SHP77 treated with DMSO at 0.1 percent for 48 hours (cell line): Measurements from ENCODE around the gene ST6GALNAC3.
"Not testable (repeated sequence)": the region's sequence is repeated elsewhere in the genome, so short reads cannot be mapped to it uniquely, and the experiment has no call there.

Experiments used
- DNase-seq: peaks from one replicate; lab custom pipeline; 2025; lab: John Stamatoyannopoulos, UW

Gene ST6GALNAC3

DNA sequence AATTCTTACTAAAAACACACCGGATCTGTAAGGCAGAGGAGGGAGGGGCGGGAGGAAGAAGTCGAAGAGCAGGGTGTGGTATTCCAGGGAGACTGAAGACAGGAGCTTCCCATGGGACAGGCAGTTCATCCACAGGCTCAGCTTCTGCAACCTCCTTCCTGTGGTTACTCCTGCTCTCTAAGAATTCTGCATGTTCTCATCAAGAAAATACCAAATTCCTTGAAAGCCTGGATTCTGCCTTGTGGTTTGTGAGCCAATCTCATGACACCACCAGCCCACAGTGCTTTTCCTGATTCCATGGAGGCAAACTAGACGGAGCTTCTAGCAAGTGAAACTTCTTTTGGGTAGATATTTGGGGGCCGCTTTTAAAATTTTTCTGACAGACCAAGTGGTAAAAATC, 1.1 kb upstream of the ST6GALNAC3 start:
- DNase-seq: no peak

DNA sequence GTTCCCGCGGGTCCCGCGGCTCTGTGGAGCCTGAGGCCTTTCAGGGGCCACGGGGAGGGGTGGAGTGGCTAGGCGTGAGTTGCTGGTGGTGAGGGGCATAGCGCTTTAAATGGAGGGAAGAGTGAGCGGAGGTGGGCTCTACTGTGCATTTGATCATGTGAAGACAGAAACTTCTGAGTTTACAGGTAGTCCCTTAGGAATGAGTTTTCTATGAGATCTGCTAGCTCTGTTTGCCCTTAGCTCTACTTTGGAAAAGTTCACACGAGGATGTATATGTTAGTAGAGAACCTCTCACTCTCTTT, 593 bp downstream of the ST6GALNAC3 start:
- no peak for DNase-seq

GRCh38 chr1:76075877-76076276, 1.3 kb downstream of the ST6GALNAC3 start:
- DNase-seq: no peak

GRCh38 chr1:76079475-76080227, 5.1 kb downstream of the ST6GALNAC3 start:
- DNase-seq: no peak

- no peak for DNase-seq
Observed at GRCh38 chr1:76080552-76081079, 6.1 kb downstream of the ST6GALNAC3 start.

DNA sequence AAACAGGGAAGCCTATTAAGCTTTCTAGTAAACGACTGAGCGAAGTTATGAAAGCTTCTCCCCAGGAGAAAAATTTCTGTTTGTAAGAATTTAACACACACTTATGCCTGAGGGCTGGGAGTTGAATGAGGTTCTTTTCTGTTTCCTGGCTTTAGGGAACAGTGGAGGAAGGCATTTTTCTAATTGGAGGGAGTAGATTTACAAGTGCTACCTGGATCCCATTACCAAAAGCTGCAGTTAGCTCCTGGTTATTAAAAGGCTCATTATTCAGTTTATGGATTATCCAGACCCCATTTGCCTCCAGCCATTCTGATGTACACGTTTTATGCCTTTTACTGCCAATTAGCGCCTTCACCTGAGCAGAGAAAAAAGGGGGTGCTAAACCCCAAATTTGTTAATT, 7.5 kb downstream of the ST6GALNAC3 start:
- no peak for DNase-seq

DNA sequence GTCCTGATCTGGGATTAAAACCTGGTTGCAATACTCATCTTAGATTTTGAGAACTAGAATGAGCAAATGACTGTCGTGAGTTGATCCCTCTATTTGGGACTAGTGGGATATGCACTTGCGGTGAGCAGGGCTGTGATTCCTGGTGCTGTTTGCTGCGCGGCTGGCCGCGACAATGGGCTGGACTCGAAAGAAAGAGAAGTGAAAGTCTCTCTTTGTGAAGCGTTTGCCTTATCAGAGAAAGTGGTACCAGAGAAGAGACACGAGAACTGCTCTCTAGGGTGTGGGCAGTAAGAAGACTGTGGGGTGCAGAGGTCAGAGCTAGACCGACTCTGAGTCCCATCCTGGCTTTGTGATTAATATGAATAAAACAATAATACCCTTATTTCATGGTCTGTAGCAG, 8.6 kb downstream of the ST6GALNAC3 start:
- DNase-seq: no peak

DNA sequence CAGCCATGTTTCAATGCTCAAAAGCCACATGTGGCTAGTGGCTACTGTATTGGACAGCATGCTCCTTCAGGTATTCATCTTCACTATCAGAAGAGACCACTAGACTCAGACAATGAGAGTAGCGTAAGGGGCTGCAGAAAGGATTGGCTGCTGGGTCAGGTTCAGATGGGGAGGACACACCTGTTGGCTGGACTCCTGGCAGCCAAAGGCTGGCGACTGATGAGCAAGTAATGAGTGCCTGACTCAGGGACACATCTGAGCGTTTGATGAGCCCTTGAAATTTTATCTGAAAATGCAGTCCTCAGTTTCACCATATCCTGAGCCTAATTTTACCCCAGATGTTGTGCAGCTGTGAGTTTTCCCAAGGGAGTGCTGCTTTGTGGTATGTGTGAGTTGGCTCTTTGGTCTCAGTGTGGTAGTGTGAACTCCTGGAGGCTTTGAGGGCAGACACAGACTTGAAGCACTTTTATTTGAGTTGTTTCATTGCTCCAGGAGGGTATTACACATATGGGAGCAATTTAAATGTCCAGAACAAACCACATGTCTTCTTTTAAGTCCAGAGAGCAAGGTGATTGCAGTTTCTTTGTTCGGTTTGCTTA, 9.6 kb downstream of the ST6GALNAC3 start:
- no peak for DNase-seq

DNA sequence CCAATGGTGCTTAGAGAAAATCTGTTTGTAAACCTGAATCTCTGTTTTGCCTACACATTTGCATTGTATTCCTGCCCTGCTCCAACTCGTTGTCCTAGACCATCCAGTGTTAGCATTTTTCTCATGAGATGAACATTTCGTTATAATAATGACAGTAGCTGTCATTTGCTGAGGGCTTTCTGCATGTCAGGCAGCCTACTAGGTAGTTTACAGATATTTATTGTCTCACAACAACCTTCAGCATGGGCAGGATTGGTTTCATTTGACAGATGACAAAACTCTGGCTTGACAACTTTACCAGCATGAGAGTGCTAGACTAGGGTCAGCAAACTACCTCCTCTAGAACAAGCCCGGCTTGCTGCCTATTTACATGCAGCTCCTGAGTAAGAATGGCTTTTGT, 10.1 kb downstream of the ST6GALNAC3 start:
- DNase-seq: no peak

- DNase-seq: no peak
Observed at GRCh38 chr1:76086109-76086508, 11.6 kb downstream of the ST6GALNAC3 start.

DNA sequence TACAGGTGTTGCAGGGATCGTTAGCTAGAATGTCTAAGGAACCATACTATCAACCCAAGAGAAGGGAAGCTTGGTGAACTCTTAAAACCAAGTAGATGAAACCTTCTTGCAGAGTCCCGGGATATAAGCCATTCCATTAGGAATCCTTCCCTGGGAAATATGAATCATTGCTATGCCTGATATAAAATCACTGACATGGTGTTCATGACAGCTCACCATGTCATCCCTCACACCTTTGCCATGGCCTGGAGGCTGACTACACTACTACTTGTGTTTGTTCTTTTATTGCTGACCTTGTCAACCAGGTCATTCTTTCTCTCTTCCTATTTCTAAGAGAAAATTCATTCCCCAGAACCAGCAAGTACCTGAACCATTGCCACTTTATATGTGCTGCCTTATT, 12.1 kb downstream of the ST6GALNAC3 start:
- no peak for DNase-seq

- no peak for DNase-seq
Observed at GRCh38 chr1:76090283-76091203, 16.0 kb downstream of the ST6GALNAC3 start.

- no peak for DNase-seq
Observed at GRCh38 chr1:76092812-76093211, 18.3 kb downstream of the ST6GALNAC3 start.

- no peak for DNase-seq
Observed at GRCh38 chr1:76093522-76094312, 19.2 kb downstream of the ST6GALNAC3 start.

DNA sequence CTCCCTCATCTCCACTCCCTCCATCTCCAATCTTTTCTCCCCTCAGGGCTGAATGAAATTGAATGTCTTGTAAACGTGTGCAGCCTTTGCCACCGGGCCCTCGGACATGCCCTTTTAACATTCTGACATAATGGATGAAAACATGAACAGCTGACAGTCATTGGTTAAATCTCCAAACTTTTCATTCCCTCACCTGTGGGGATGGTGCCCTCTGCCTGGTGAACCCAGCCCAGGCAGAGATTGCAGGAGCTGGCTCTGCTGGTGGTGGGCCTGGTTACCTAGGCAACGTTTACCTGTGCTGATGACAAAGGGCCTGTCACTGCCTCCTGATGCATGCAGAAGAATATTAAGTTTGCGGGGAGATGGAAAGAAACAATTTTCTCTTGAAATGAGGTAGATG, 21.3 kb downstream of the ST6GALNAC3 start:
- no peak for DNase-seq

- DNase-seq: not testable (repeated sequence)
Observed at GRCh38 chr1:76097064-76097463, 22.5 kb downstream of the ST6GALNAC3 start.

DNA sequence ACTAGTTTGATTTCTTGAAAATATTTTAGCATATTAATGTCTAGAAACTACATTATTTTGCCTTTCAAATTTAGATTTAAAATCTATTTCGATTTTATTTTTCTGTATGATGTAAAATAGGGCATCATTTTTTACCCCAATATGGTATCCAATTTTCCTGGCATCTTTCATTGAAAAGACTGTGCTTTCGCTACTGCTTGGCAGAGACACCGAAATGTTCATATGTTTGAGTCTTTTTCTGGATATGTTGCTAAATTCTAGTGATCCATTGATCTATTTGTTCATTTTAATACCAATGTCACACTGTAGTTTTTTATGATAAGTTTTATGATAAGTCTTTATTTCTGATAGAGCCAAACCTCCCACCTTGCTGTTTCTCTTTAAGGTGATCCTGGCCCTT, 24.3 kb downstream of the ST6GALNAC3 start:
- no peak for DNase-seq

DNA sequence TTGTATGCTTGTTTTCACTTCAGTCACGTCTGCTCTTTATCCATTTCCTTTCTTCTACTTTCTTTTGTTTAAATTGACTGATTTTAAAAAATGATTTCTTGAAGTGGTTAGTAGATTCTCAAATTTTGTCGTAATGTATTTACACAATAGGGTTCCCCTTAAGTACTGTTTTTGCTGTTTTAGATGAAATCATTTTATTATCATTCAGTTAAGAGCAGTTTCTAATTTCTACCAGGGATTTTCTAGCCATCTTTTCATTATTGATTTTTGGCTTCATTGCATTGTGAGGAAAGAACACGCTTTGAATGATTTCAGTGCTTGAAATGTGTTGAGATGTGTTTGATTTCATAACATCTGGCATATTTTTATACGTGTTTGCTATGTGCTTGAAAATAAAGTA, 27.0 kb downstream of the ST6GALNAC3 start:
- no peak for DNase-seq

DNA sequence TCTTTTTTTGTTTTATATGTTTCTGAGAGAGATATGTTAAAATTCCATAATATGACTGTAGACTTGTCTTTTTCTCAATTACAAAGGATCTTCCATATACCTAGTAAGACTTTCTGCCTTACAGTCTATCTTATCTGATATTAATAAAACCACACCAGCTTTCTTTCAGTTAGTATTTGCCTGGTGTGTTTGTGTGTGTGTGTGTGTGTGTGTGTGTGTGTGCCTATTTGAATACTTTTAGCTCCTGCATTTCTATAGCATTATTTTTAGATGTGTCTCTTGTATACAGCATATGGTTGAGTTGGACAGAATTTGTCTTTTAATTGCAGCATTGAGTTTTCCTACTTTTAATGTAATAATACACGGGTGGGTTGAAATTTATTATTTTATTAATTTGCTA, 27.5 kb downstream of the ST6GALNAC3 start:
- DNase-seq: no peak

GRCh38 chr1:76103034-76103433, 28.5 kb downstream of the ST6GALNAC3 start:
- DNase-seq: no peak

DNA sequence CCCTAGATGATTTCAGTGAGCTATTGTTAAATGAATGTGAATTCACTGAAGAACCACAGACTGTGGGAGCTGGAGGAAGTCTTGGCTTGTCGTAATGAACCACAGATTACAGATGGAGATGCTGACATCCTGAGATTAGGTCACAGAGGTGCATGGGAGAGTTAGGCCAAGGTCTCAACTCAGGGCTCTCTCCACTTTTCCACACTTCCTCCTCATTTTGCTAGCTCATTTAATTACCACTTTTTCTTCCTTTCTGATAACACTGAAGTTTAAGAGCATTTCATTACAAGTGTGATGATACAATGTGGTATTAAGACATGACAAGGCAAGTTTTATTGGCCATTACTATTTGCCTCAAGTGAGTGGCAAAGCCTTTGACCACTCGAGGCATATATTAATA, 30.8 kb downstream of the ST6GALNAC3 start:
- DNase-seq: no peak

DNA sequence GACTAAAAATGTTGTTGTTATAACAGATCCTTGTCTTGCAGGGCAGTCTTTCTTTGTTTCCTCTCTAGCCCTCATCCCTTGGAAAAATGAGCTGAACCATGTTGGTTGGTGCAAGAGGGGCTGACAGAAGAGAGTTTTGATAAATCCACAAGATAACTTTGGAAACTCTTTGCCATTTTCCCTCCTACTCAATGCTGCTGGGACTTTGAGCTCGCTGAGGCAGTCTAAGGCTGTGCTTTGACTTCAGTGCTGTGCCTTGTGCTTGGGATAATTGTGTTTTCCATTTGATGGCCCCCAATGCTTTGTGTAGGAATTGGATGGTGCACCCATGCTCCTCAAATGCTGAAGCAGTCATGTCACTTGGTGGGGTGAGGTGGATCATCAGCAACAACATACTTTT, 31.7 kb downstream of the ST6GALNAC3 start:
- DNase-seq: no peak
